BLaER1 treated with 17β-estradiol and CSF1 and Interleukin-3, amounts not matched to agents 10 nM and 100 nM (cell line): ENCODE results near the gene LARP4.
"Not testable (repeated sequence)": the region's sequence is repeated elsewhere in the genome, so short reads cannot be mapped to it uniquely, and the experiment has no call there.

Experiments
- H3K27ac ChIP-seq, 11 experiments: shearing (Covaris generic); formaldehyde crosslinking; 2 replicates each; pipeline ENCODE4 v1.8.1; 2022
- H3K27me3 ChIP-seq, 11 experiments: shearing (Covaris generic); formaldehyde crosslinking; 2 replicates each; pipeline ENCODE4 v1.8.1; 2022
- H3K36me3 ChIP-seq, 11 experiments: shearing (Covaris generic); formaldehyde crosslinking; 2 replicates each; pipeline ENCODE4 v1.8.1; 2022
- H3K4me1 ChIP-seq, 10 experiments: shearing (Covaris generic); formaldehyde crosslinking; 2 replicates each; pipeline ENCODE4 v1.8.1; 2022
- H3K4me2 ChIP-seq, 11 experiments: shearing (Covaris generic); formaldehyde crosslinking; 2 replicates each; pipeline ENCODE4 v1.8.1; 2022
- H3K4me3 ChIP-seq, 10 experiments: shearing (Covaris generic); formaldehyde crosslinking; 2 replicates each; pipeline ENCODE4 v1.8.1; 2022
- H3K9ac ChIP-seq, 11 experiments: shearing (Covaris generic); formaldehyde crosslinking; 2 replicates each; pipeline ENCODE4 v1.8.1; 2022
- H3K9me3 ChIP-seq, 11 experiments: shearing (Covaris generic); formaldehyde crosslinking; replicated peaks in 1 of 11; 2 replicates each; pipeline ENCODE4 v1.8.1; 2022
- H4K20me1 ChIP-seq, 11 experiments: shearing (Covaris generic); formaldehyde crosslinking; 2 replicates each; pipeline ENCODE4 v1.8.1; 2022
- Cebpa-rat ChIP-seq, 11 experiments: shearing (Covaris generic); IDR thresholded peaks; 2 replicates each; pipeline ENCODE4 v1.8.1; 2022

LARP4 gene

GRCh38 chr12:50415899-50416479 lies 15.3 kb downstream of the LARP4 start:
- H3K36me3 ChIP-seq = peaks cover 38 to 96% (median 78%) of the 10 kb centered on the region in 11 experiments
- no peak overlapping the region for H3K9ac ChIP-seq
- H3K4me3 ChIP-seq = no peak overlapping the region
- H3K27me3 ChIP-seq = no peaks in the 10 kb centered on the region
- H4K20me1 ChIP-seq = peaks cover 89 to 100% (median 98%) of the 10 kb centered on the region in 11 experiments; a peak in 21 of 22 replicates
- no peaks in the 10 kb centered on the region for H3K9me3 ChIP-seq
- no peak overlapping the region for H3K27ac ChIP-seq
- H3K4me1 ChIP-seq = peaks cover 10 to 34% (median 17%) of the 10 kb centered on the region in 10 experiments; a peak in 19 of 20 replicates
- H3K4me2 ChIP-seq = peak overlapping the region in 3 of 11 experiments; percentile 12 to 45 (median 26); a peak in 4 of 22 replicates
- TF ChIP-seq Cebpa-rat (IDR thresholded peaks at IDR 0.05) = no peak

- H3K9ac ChIP-seq = no peak overlapping the region
- no peak for TF ChIP-seq Cebpa-rat (IDR thresholded peaks at IDR 0.05)
- no peaks in the 10 kb centered on the region for H3K27me3 ChIP-seq
- no peak overlapping the region for H3K27ac ChIP-seq
- peaks cover 10 to 34% (median 19%) of the 10 kb centered on the region in 10 experiments; a peak in 19 of 20 replicates for H3K4me1 ChIP-seq
- no peak overlapping the region for H3K4me3 ChIP-seq
- H3K9me3 ChIP-seq = no peaks in the 10 kb centered on the region
- peaks cover 50 to 97% (median 74%) of the 10 kb centered on the region in 11 experiments for H3K36me3 ChIP-seq
- peaks cover 86 to 100% (median 97%) of the 10 kb centered on the region in 11 experiments; a peak in 21 of 22 replicates for H4K20me1 ChIP-seq
- H3K4me2 ChIP-seq = peak overlapping the region in 2 of 11 experiments; percentile 13 to 27; a peak in 2 of 22 replicates
Measured at GRCh38 chr12:50419112-50419909, 18.6 kb downstream of the LARP4 start.

GRCh38 chr12:50422855-50423254 lies 22.2 kb downstream of the LARP4 start:
- H3K27ac ChIP-seq, H3K9me3 ChIP-seq, H3K4me3 ChIP-seq, H3K9ac ChIP-seq, H3K27me3 ChIP-seq, H3K4me2 ChIP-seq: not testable (repeated sequence)
- peaks cover 81 to 100% (median 96%) of the 10 kb centered on the region in 11 experiments for H4K20me1 ChIP-seq
- peaks cover 2 to 26% (median 12%) of the 10 kb centered on the region in 10 experiments; a peak in 15 of 20 replicates for H3K4me1 ChIP-seq
- H3K36me3 ChIP-seq = peaks cover 48 to 97% (median 64%) of the 10 kb centered on the region in 11 experiments

GRCh38 chr12:50423342-50423741 lies 22.7 kb downstream of the LARP4 start:
- Histone ChIP-seq H3K36me3 (peaks cover 49 to 97% (median 65%) of the 10 kb centered on the region in 11 experiments), H4K20me1 (peaks cover 79 to 100% (median 95%) of the 10 kb centered on the region in 11 experiments), H3K4me1 (peaks cover 2 to 26% (median 10%) of the 10 kb centered on the region in 10 experiments; a peak in 15 of 20 replicates)
- H3K9me3 ChIP-seq, H3K4me3 ChIP-seq, H3K9ac ChIP-seq, H3K27me3 ChIP-seq, H3K4me2 ChIP-seq, H3K27ac ChIP-seq: not testable (repeated sequence)

GRCh38 chr12:50425589-50426258 lies 25.0 kb downstream of the LARP4 start:
- no peaks in the 10 kb centered on the region for H3K9me3 ChIP-seq
- no peak overlapping the region for H3K27ac ChIP-seq
- H3K27me3 ChIP-seq = no peaks in the 10 kb centered on the region
- H3K36me3 ChIP-seq = peaks cover 62 to 98% (median 70%) of the 10 kb centered on the region in 11 experiments
- no peak for TF ChIP-seq Cebpa-rat (IDR thresholded peaks at IDR 0.05)
- H3K4me1 ChIP-seq = peaks cover 0 to 13% (median 0%) of the 10 kb centered on the region in 10 experiments; a peak in 2 of 20 replicates
- peaks cover 60 to 95% (median 77%) of the 10 kb centered on the region in 11 experiments for H4K20me1 ChIP-seq
- no peak overlapping the region for H3K4me3 ChIP-seq
- H3K9ac ChIP-seq = no peak overlapping the region; a peak in 2 of 22 replicates
- no peak overlapping the region for H3K4me2 ChIP-seq

- H3K4me1 ChIP-seq, H3K27ac ChIP-seq, H3K4me3 ChIP-seq, H3K27me3 ChIP-seq, H3K4me2 ChIP-seq, H3K9ac ChIP-seq, H3K9me3 ChIP-seq: not testable (repeated sequence)
- Histone ChIP-seq H4K20me1 (peaks cover 12 to 55% (median 22%) of the 10 kb centered on the region in 11 experiments; a peak in 20 of 22 replicates), H3K36me3 (peaks cover 88 to 100% (median 96%) of the 10 kb centered on the region in 11 experiments)
Measured at GRCh38 chr12:50431656-50432055, 31.0 kb downstream of the LARP4 start.

GRCh38 chr12:50440288-50440687 lies 39.6 kb downstream of the LARP4 start:
- Histone ChIP-seq H3K27me3 (no peaks in the 10 kb centered on the region), H3K27ac (no peak overlapping the region), H3K4me3 (no peak overlapping the region), H3K36me3 (peaks cover 97 to 100% (median 100%) of the 10 kb centered on the region in 11 experiments), H3K9ac (no peak overlapping the region), H4K20me1 (peaks cover 0 to 12% (median 8%) of the 10 kb centered on the region in 11 experiments; a peak in 6 of 22 replicates), H3K4me1 (no peaks in the 10 kb centered on the region), H3K9me3 (no peaks in the 10 kb centered on the region), H3K4me2 (no peak overlapping the region)
- no peak for TF ChIP-seq Cebpa-rat (IDR thresholded peaks at IDR 0.05)

GRCh38 chr12:50441763-50442162 lies 41.1 kb downstream of the LARP4 start:
- TF ChIP-seq Cebpa-rat (IDR thresholded peaks at IDR 0.05) = no peak
- Histone ChIP-seq H3K36me3 (peaks cover 93 to 97% (median 96%) of the 10 kb centered on the region in 11 experiments), H3K4me3 (no peak overlapping the region)

More at GRCh38 chr12:50441763-50442162, 41.1 kb downstream of the LARP4 start:
- H4K20me1 ChIP-seq = peaks cover 0 to 12% (median 8%) of the 10 kb centered on the region in 11 experiments; a peak in 6 of 22 replicates
- no peaks in the 10 kb centered on the region for H3K9me3 ChIP-seq
- H3K4me1 ChIP-seq = no peaks in the 10 kb centered on the region
- no peaks in the 10 kb centered on the region for H3K27me3 ChIP-seq
- H3K27ac ChIP-seq = no peak overlapping the region
- H3K9ac ChIP-seq = no peak overlapping the region; a peak in 1 of 22 replicates
- H3K4me2 ChIP-seq = no peak overlapping the region
